T follicular helper cell (primary cell): ENCODE results near the gene AFMID.

Source experiments
- DNase-seq: peaks from one replicate; pipeline ENCODE4 v3.0.0-alpha.2; 2020; ENCODE audit warnings: low read depth

Gene AFMID

GRCh38 chr17:78180083-78180482, 7.1 kb upstream of the AFMID start:
- no peak for DNase-seq

GRCh38 chr17:78180508-78180907, 6.7 kb upstream of the AFMID start:
- DNase-seq, result no peak

GRCh38 chr17:78182504-78182903, 4.7 kb upstream of the AFMID start:
- no peak for DNase-seq

GRCh38 chr17:78183916-78184315, 3.2 kb upstream of the AFMID start:
- DNase-seq, result no peak

- no peak for DNase-seq
Observed at GRCh38 chr17:78184351-78184750, 2.8 kb upstream of the AFMID start.

- no peak for DNase-seq
Observed at GRCh38 chr17:78184868-78185267, 2.3 kb upstream of the AFMID start.

- DNase-seq, result no peak
Observed at GRCh38 chr17:78185981-78186691, 1.0 kb upstream of the AFMID start.

GRCh38 chr17:78196716-78197115, 9.6 kb downstream of the AFMID start:
- no peak for DNase-seq

GRCh38 chr17:78197147-78197832, 10.1 kb downstream of the AFMID start:
- no peak for DNase-seq

- DNase-seq, result no peak
Observed at GRCh38 chr17:78200451-78200850, 13.3 kb downstream of the AFMID start.

GRCh38 chr17:78202666-78203065, 15.5 kb downstream of the AFMID start:
- DNase-seq, result no peak

- DNase-seq, result no peak
Observed at GRCh38 chr17:78204387-78205123, 17.4 kb downstream of the AFMID start.

GRCh38 chr17:78205124-78205775, 18.1 kb downstream of the AFMID start:
- no peak for DNase-seq

GRCh38 chr17:78206298-78206697, 19.1 kb downstream of the AFMID start:
- no peak for DNase-seq

GRCh38 chr17:78208486-78208885, 21.3 kb downstream of the AFMID start:
- DNase-seq, result no peak

- no peak for DNase-seq
Observed at GRCh38 chr17:78210111-78210510, 22.9 kb downstream of the AFMID start.

- DNase-seq, result no peak
Observed at GRCh38 chr17:78211032-78211431, 23.9 kb downstream of the AFMID start.

- peak; percentile 86 for DNase-seq
Observed at GRCh38 chr17:78214016-78214705, 27.0 kb downstream of the AFMID start, which contains the start of gene BIRC5. Gene BIRC5 (plus strand): TSS chr17:78214253. CDS start chr17:78214317, 64 bp downstream.

- DNase-seq, result no peak
Observed at GRCh38 chr17:78214706-78215061, 27.5 kb downstream of the AFMID start.

- no peak for DNase-seq
Observed at GRCh38 chr17:78219396-78220150, 32.4 kb downstream of the AFMID start.

GRCh38 chr17:78223061-78223460, 35.9 kb downstream of the AFMID start:
- no peak for DNase-seq
